Measurements from ENCODE around the gene ROBO1. TPM values are rescaled to one million over a fixed set of nuclear protein-coding genes. Genes with fewer than 3 reads are reported as not detected.

ROBO1 gene
- polyA plus RNA-seq, 1 donor (not counting 4 experiments of a cell fraction or from before 2014, with no cell fraction given), result 27.1 TPM

DNA sequence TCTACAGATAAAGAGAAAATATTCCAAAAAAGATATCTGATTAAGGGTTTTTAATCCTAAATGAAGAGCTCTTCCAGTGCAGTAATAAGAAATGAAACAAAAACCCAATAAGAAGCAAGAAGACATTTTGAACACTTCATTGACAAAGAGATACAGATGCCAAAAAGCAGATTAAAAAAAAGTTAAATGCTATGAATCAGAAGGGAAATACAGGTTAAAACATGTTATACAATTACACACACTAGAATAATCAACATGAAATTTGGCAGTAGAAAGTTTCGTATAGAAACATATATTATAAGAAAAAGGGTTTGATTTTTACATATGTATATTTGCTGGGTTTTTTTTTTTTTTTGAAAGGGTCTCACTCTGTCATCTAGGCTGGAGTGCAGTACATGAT lies 135.0 kb downstream of the ROBO1 start:
- H4K20me1 ChIP-seq (ENCODE audit: control insufficient read depth, extremely low read depth, insufficient read depth, low read length), result no peaks in the 10 kb centered on the region
- H3K79me2 ChIP-seq (ENCODE audit: control insufficient read depth, insufficient read depth, low read length), result no peaks in the 10 kb centered on the region
- H3K27me3 ChIP-seq (ENCODE audit: control insufficient read depth, extremely low read depth, insufficient read depth, low read length), result no peaks in the 10 kb centered on the region
- H2AFZ ChIP-seq (ENCODE audit: control insufficient read depth, low read length), result no peak overlapping the region
- TF ChIP-seq, protein P1, sequence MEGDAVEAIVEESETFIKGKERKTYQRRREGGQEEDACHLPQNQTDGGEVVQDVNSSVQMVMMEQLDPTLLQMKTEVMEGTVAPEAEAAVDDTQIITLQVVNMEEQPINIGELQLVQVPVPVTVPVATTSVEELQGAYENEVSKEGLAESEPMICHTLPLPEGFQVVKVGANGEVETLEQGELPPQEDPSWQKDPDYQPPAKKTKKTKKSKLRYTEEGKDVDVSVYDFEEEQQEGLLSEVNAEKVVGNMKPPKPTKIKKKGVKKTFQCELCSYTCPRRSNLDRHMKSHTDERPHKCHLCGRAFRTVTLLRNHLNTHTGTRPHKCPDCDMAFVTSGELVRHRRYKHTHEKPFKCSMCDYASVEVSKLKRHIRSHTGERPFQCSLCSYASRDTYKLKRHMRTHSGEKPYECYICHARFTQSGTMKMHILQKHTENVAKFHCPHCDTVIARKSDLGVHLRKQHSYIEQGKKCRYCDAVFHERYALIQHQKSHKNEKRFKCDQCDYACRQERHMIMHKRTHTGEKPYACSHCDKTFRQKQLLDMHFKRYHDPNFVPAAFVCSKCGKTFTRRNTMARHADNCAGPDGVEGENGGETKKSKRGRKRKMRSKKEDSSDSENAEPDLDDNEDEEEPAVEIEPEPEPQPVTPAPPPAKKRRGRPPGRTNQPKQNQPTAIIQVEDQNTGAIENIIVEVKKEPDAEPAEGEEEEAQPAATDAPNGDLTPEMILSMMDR (optimal IDR thresholded peaks at IDR 0.05 in 1 of 3, IDR thresholded peaks at IDR 0.05 in 1 of 3, conservative IDR thresholded peaks at IDR 0.05 in 1 of 3; ENCODE audit: extremely low read depth in 1 of 3, insufficient read depth in 2 of 3, low read length in 3 of 3), result no peak
- TF ChIP-seq EZH2 (IDR thresholded peaks at IDR 0.05; ENCODE audit: low read length), result no peak
- no peaks in the 10 kb centered on the region for H3K4me1 ChIP-seq (ENCODE audit: control insufficient read depth, extremely low read depth, insufficient read depth, low read length)
- dilution Hi-C loops (cut with MboI; ENCODE audit: extremely low pct_ligation_motif_present, low sequenced_read_pairs), result no loop called here
- H3K9me1 ChIP-seq (ENCODE audit: control insufficient read depth, extremely low read depth, insufficient read depth, low read length), result no peaks in the 10 kb centered on the region
- no peaks in the 10 kb centered on the region for H3K36me3 ChIP-seq (ENCODE audit: control insufficient read depth in 2 of 2, extremely low read depth in 1 of 2, insufficient read depth in 2 of 2, low read length in 2 of 2)
- DNase-seq (ENCODE audit: low read depth, low spot score) (no peak), FAIRE-seq (no peak)
- H3K4me2 ChIP-seq (ENCODE audit: control insufficient read depth, extremely low read depth, insufficient read depth, low read depth, low read length), result no peak overlapping the region
- no peak overlapping the region for H3K27ac ChIP-seq (ENCODE audit: control insufficient read depth, insufficient read depth, low read length)
- H3K9ac ChIP-seq (ENCODE audit: control insufficient read depth, extremely low read depth, insufficient read depth, low read length), result no peak overlapping the region
- H3K9me3 ChIP-seq (ENCODE audit: control insufficient read depth, low read depth, low read length), result no peaks in the 10 kb centered on the region
- H3K4me3 ChIP-seq (ENCODE audit: control insufficient read depth in 2 of 3, extremely low read depth in 1 of 3, insufficient read depth in 2 of 3, low read depth in 1 of 3, low read length in 3 of 3), result no peak overlapping the region

- Histone ChIP-seq H3K9me1 (ENCODE audit: control insufficient read depth, extremely low read depth, insufficient read depth, low read length) (no peaks in the 10 kb centered on the region), H3K4me3 (ENCODE audit: control insufficient read depth in 2 of 3, extremely low read depth in 1 of 3, insufficient read depth in 2 of 3, low read depth in 1 of 3, low read length in 3 of 3) (no peak overlapping the region), H3K27ac (ENCODE audit: control insufficient read depth, insufficient read depth, low read length) (no peak overlapping the region), H2AFZ (ENCODE audit: control insufficient read depth, low read length) (no peak overlapping the region), H3K4me1 (ENCODE audit: control insufficient read depth, extremely low read depth, insufficient read depth, low read length) (no peaks in the 10 kb centered on the region), H3K27me3 (ENCODE audit: control insufficient read depth, extremely low read depth, insufficient read depth, low read length) (no peaks in the 10 kb centered on the region), H3K9me3 (ENCODE audit: control insufficient read depth, low read depth, low read length) (peaks cover 11% of the 10 kb centered on the region), H3K79me2 (ENCODE audit: control insufficient read depth, insufficient read depth, low read length) (no peaks in the 10 kb centered on the region), H4K20me1 (ENCODE audit: control insufficient read depth, extremely low read depth, insufficient read depth, low read length) (no peaks in the 10 kb centered on the region), H3K9ac (ENCODE audit: control insufficient read depth, extremely low read depth, insufficient read depth, low read length) (no peak overlapping the region), H3K36me3 (ENCODE audit: control insufficient read depth in 2 of 2, extremely low read depth in 1 of 2, insufficient read depth in 2 of 2, low read length in 2 of 2) (no peaks in the 10 kb centered on the region), H3K4me2 (ENCODE audit: control insufficient read depth, extremely low read depth, insufficient read depth, low read depth, low read length) (no peak overlapping the region)
- DNase-seq (ENCODE audit: low read depth, low spot score), result peak; percentile 19
- TF ChIP-seq, protein P1 (optimal IDR thresholded peaks at IDR 0.05 in 1 of 3, IDR thresholded peaks at IDR 0.05 in 1 of 3, conservative IDR thresholded peaks at IDR 0.05 in 1 of 3; ENCODE audit: extremely low read depth in 1 of 3, insufficient read depth in 2 of 3, low read length in 3 of 3), result no peak
- no peak for TF ChIP-seq EZH2 (IDR thresholded peaks at IDR 0.05; ENCODE audit: low read length)
- no peak for FAIRE-seq
- dilution Hi-C loops (cut with MboI; ENCODE audit: extremely low pct_ligation_motif_present, low sequenced_read_pairs), result no loop called here
Measured at GRCh38 chr3:79618883-79619282, 148.9 kb downstream of the ROBO1 start.
